CD4-positive, alpha-beta T cell treated with Interleukin-15 for 4 hours (primary cell): Measurements from ENCODE around the gene QSOX2.

Experiments used
- DNase-seq: peaks from one replicate; pipeline ENCODE4 v3.0.0-alpha.2; 2020; ENCODE audit warnings: low spot score

QSOX2 gene, protein sequence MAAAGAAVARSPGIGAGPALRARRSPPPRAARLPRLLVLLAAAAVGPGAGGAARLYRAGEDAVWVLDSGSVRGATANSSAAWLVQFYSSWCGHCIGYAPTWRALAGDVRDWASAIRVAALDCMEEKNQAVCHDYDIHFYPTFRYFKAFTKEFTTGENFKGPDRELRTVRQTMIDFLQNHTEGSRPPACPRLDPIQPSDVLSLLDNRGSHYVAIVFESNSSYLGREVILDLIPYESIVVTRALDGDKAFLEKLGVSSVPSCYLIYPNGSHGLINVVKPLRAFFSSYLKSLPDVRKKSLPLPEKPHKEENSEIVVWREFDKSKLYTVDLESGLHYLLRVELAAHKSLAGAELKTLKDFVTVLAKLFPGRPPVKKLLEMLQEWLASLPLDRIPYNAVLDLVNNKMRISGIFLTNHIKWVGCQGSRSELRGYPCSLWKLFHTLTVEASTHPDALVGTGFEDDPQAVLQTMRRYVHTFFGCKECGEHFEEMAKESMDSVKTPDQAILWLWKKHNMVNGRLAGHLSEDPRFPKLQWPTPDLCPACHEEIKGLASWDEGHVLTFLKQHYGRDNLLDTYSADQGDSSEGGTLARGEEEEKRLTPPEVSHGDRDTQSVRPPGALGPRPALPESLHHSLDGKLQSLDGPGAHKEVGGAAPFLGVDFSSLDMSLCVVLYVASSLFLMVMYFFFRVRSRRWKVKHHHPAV

DNA sequence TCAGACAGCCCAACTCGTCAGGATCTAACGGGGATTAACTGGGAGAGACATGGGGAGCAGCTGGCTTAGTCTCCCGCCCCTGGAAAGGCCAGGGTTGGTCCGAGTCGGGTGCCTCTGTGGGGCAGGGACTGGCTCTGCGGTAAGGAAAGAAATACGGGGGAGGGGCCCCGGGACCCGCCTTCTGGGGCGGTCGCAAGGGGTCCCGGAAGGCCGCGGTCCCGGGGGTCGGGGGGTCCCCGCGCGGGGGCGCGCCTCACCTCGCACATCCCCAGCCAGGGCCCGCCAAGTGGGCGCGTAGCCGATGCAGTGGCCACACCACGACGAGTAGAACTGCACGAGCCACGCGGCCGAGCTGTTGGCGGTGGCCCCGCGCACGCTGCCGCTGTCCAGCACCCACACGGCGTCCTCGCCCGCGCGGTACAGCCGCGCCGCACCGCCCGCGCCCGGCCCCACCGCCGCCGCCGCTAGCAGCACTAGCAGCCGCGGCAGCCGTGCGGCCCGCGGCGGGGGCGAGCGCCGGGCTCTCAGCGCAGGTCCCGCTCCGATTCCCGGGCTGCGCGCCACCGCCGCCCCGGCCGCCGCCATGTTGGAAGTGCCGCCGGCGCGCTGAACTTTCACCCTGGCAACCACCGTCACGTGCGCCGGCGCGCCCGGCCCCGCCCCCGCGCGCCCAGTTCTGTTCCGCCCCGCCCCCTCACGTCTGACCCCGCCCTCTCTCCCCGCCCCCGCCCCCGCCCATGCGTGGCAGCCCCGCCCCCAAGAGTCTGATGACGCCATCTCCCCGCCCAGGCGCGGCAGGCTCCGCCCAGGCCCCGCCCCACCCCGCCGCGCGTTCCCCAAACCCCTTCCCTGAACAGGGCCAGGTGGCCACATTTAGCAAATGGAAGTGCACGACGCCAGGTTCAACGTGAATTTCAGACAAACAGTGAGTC is at the start of gene QSOX2:
Gene QSOX2 (minus strand): TSS at position 594 of the 932 bp plus-strand sequence. CDS start 9 bp downstream, at position 585.
- peak; percentile 78 for DNase-seq

DNA sequence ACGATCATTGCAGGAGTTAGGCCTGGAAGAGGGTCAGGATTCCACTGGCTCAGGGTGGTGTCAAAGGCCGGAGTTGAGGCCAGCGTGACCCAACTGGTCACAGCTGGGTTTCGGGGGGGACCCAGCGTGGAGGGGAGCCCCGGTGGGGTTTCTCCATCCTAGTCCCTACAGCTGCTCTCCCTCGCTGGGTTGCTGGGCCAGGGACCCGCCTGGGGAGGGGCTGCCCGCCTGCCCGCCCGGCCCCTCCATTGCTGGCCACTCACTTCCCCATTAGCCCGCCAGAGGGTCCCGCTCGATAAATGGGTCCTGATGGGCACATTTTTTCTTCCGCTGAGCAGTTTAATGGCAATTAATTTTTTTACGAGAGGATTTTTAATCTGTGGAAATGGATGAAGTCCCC is 49.4 kb upstream of the QSOX2 start:
- DNase-seq, result no peak

DNA sequence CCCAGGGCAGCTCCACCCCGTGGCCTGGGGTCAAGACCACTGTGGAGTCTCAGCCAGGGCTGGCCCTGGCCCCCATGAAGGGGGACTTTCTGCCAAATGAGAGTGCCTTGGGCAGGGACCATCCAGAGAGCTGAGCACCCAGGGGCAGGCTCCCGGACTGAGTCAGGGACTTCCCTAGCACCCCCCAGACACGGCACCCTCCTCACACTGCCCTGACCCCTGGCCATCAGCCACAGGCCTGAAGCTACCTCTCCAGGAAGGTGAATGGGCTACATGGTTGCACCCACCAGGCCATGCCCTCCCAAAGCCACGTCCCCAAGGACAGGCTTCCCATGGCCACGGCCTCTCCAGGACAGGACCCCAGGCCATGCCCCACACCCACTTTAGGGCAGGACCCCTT is 48.8 kb upstream of the QSOX2 start:
- DNase-seq, result no peak

DNA sequence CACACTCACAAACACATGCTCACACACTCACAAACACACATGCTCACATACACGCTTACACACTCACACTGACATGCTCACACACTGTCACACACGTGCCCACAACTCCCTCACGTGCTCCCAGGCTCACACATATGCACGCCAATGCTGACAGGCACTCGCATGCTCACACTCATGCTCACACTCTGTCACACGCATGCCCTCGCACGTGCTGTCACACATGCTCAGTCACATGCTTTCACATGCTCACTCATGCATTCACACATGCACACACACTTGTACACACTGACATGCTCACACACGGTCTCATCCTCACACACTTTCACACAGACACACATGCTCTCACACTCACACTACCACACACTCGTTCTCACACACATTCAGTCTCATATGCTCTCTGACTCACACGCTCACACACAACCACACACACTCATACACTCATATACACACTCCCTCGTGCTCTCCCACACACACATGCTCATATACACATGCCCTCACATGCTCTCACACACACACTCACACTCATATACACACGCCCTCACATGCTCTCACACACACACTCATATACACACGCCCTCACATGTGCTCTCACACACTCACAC is 48.0 kb upstream of the QSOX2 start:
- no peak for DNase-seq

DNA sequence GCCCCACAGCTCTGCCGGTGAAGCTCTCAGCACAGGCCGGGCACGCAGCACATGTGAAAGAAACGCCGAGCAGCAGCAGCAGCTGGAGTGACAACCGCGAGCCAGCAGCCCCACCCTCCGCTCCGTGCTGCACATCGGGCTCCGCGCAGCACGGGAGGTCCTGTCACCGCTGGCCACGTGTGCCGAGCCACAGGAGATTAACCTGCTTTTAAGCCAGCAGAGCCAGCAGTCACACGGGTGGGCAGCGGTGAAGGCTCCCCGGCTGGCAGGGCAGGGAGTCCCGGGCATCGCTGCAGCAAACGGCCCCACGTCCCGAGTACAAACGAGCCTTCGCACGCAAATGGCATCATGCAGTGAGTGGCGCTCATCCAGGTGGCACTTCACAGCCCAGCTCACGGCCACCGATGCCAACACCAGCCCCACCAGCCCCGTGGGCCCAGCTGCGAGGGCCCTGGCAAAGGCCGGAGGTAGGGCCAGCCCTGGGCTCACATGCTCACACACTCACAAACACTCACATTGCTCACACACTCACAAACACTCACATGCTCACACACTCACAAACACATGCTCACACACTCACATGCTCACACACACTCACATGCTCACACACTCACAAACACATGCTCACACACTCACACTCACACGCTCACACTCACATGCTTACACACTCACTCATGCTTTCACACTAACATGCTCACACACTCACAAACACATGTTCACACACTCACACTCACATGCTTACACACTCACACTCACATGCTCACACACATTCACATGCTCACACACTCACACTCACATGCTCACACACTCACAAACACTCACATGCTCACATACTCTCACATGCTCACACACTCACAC is 47.2 kb upstream of the QSOX2 start:
- DNase-seq, result no peak

DNA sequence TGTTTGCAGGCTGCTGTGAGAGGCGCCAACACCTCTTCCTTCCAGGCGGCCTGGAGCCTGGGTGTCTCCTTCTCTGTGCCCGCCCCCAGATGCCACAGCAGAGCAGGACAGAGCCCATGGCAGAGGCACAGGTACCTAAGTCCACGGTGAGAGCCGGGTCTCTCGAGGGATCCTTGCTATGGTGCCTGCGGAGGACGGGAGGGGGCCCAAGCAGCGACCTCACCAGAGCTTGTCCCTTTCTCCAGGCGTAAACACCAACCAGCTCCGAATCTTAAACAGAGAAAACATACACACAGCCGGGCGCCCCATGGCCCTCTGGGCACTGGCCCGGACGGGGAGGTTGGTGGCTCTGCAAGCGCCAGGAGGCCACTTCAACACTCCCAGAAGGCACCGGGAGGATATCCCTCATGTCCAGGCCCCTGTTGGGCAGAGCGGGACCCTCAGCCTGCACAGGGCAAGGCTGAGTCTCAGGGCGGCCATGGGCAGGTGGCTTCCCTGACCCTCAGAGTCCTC is 46.5 kb upstream of the QSOX2 start:
- DNase-seq, result no peak

DNA sequence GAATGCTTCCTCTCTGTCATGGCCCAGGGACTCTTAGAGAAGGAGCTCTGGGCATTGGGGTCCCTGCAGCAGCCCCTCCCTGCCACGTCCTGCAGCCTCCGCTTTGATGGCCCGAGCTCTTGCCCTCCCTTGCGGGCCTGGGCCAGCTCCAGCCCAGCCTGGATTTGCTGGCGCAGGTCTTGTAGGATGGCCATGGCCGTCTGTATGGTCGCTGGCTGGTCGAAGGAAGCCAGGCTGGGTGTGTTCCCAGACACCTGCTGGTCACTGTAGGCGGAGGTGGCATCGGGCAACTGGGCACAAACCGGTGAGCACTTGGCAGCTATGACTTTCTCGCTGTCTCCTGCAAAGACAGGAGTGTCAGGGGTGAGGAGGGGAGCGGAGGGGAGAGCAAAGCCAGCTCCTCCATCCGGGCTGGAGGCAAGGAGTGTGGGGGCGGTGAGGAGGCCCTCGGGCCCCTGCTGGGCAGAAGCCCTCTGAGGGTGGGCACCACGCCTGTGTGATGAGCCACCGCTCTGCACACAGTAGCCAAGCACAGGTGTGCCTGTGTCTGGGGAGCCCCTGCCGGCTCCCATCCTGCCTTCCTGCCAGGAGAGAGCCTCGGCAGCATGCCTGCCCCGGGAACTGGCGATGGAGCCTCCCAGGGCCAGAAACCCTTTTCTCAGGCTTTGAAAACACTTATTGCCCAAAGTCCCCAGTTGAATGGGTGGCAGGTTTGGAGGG is 45.9 kb upstream of the QSOX2 start:
- DNase-seq, result no peak

DNA sequence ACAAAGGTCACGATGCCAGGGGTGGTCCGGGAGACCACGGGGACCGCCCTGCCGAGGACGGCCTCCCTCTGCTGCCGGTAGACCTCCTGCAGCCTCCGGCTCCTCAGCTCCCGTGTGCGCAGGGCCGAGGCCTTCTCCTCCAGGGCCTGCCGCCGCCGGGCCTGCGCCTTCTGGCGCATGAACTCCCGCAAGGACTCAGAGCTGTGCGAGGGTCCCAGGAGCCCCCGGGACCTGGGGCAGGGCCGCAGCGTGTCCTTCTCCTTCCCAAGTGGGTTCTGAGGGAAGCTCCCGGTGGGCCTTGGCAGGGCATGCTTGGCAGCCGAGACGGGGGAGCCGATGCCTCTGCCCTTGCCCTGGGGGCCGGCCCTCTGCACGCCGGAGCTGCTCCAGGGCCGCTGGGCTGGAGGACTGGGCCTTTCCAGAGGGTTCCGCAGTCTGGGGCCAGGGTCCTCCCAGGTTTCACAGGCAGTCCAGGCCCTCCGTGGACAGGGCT is 44.9 kb upstream of the QSOX2 start:
- DNase-seq, result no peak

DNA sequence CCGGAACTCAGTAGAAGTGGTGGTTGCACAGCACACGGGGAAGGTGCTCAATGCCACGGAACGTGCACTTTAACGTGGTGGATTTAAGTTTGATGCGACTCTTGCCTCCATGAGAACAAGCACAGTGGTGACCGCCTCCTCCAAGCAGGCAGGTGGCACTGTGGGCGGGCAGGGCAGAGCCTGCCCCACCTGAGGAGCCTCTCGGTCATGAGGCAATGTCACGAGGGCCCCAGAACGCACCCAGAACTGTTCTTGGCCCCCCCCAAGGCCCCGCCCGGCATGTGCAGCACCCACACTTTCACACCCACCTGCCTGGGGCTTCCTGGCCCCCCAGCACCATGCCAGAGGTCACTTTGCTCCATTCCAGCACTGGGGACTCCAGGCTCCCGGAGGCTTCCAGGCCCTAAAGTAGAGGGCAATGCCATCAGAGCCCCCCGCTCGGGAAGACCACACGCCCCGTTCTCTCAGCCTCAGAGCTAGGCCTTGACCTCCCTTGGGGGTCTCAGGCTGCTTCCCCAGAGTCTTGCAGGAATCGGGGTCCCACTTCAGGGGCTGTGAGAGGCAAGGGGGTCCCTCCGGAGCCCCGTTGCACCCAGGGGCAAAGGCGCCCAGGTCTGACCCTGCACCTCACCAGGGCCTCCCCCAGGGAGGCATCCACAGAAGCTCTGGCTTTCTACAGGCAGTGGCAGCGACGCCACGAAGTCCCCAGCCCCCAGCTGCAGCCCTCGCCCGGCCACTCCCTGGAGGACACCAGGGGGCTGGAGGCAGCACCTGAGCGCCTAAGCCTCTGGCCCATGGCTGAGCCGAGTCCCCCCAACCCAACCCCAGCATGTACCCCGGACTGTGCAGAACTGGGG is 44.3 kb upstream of the QSOX2 start:
- DNase-seq, result no peak

DNA sequence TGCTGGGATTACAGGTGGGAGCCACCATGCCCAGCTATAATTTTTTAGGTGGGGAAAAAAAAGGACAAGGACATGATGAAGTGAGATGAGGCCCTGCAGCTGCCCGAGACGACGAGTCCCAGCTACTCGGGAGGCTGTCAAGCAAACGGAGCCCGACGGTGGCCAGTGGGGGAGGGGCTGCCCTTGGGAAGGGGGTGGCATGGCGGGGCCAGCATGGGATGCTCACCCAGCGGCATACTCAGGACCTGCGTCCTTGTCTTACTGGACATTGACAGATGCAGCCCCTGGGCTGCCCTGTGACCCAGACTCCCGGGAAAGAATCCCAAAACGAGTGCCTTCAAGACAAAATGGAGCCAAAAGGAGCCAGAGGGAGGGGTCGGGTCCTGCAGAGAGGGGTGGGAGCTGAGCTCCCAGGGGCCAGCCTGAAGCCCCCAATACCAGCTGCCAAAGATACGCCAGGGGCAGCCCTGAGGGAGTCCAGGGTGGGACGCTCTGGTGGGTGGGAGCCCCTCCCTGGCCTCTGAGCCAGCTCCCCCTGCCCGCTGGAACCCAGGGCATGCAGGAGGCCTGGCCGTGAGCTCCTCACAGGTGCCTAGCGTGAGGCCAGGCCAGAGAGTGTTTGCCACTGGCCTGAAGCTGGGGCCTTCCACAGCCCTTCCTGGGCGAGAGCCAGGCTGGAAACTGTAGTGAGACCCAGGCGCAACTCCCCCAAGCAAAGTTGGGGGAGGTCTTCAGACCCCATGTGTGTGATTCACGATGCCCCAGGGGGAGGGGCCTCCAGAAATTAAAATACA is 42.5 kb upstream of the QSOX2 start:
- DNase-seq, result no peak

DNA sequence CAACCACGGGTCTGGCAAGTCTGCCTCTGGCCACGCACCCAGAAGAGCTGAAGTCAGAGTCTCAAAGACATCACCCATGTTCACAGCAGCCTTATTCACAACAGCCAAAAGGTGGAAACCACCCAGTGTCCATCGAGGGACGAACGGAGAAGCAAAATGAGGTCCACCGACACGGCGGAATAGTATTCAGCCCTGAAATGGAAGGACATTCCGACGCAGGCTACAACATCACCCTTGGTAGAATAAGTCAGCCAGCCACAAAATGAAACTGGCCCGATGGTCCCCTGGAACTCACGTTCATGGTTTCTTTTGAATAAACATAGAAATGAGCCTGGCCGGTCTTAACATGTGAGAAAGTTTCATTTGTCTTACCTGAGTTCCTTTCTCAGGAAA is 41.4 kb upstream of the QSOX2 start:
- DNase-seq, result no peak

DNA sequence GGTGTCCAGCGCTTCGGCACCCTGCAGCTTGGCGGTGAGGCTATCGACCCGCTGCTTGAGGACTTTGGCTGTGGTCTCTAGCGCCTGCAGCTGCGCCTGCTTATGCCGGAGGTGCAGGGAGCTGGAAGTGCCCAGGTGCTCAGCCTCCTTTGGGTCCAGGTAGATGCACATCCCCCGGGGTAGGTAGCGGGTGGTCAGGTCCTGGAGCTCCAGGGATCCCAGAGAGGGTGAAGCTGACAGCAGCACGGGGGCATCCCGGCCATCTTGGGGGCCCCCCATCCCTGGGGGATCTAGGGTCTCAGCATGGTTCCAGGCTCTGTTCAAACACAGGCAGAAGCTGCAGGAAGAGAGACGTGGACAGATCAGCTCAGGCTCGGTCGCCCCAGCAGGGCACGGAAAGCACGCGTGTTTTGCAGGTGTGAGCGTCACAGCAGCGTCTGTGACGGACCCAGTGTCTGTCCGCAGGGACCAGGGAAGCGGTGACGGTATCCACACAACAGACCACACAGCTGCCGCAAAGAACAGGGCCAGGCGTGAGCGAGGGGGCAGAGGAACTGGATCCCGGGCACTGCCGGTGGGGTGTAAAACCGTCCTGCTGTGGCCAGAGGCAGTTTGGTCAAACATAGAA is 40.9 kb upstream of the QSOX2 start:
- DNase-seq, result no peak

DNA sequence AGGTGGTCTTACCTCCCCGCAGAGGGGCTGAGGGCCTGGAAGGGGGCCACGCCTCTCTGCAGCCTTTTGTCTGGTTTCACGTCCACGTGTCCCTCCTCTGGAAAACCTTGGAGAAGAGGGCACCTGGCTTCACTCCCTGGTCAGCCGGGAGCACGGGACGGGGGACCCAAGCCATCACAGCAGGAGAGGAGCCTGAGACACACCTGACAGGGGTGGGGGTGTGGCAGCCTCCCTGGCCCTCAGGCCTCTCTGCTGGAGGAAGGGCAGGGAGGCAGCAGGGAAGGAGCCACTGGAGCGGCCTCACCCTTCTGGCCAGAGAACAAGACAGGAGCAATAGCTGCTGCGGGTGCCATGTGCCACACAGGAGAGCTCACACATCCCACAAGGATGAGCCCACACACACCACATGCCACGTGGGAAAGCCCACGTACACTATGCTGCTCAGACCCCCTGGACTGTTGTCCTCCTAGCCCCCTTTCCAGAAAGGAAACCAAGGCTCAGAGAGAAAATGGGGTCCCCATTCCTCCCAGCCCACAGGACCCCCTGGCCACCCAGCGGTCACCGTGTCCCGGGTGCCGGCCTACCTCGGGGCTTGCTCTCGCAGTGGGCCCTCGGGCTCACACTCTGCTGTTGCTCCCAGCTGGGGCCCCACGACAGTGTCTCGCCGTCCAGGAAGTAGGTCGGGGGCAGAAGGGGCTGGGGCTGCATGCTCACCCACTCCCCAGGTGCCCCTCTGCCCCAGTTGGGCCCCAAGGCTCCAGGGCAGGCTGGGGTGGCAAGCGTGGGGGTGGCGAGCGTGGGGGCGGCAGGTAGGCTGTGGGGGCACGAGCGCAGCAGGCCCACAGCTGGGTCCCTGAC is 40.1 kb upstream of the QSOX2 start:
- no peak for DNase-seq

DNA sequence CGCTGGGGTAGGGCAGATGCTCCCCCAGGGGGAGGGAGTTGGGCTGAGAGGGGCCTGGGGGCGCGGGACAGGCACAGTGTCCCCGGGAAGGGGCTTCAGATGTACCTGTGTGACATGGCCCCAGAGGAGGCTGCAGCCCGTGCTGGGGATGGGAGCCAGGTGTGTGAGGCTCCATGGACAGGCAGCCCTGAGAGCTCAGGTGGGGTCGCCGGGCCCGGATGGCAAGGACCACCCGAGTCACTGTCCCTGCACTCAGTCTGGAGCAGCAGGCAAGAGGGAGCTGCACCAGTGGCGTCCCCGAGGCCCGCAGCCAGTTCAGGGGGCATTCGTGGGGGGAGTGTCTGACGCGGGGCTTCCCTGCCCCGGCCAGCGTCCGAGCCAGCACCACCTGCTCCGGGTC is 39.3 kb upstream of the QSOX2 start:
- DNase-seq, result no peak

DNA sequence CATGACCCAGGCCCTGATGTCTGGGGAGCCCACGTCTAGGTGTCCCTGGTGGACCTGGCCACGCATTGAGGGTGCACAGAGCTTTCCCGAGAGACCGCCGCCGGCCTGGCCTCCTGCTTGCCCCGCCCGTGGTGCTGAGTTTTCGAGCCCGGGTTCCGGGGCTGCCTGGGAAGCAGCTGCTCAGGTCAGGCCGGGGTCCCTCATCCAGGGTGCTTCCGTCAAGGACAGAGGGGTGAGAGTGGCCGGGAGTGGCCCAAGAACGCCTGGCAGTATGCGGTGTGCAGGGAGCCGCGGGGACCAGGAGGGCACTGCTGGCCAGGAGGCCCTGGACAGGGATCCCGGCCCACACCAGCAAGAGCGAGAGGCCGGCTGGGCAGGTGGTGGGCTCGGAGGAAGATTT is 38.7 kb upstream of the QSOX2 start:
- DNase-seq, result no peak

DNA sequence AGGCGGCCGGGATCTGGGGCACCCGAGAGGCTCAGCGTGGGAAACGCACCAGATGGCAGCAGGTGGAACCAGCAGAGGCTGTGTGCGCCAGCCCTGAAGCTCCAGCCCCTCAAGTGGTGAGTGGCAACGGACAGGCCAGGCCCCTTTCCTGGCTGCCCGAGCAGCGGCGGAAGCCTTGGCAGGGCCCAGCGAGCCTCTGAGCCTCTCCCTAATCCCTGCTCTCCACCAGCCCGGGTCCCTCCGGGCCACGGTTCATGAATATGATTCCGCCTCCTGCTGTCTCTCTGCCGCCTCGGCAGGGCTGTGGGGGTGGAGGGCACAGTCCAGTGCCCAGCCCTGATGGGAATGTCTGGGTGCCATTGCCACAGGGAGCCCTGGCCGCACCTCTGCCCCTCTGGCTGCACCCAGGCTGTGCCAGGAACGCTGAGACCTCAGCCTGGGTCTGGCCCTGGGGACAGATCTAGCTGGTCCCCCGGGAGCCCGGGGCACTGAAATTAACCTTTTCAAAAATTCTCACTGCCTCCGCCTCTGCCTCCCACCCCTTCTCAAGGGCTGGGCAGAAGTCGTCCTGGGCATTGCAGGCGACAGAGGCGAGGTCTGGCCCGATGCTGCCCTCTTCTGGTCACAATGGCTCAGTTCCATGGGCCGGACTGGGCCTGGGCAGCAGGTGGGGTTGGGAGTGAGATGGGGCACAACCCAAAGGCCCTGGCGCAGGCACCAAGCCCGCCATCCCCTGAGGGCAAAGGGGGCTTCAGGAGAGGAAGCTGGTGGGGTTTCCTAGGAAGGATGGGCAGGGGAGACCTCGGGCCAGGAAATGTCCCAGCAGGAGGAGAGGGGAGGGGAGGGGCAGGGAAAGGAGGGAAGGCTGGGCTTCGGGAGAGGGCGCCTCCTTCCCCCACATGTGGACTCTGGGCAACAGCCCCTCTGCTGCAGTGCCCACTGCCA is 38.0 kb upstream of the QSOX2 start:
- peak; percentile 70 for DNase-seq
